ENCODE data around the gene TMEM92. TPM values are rescaled to one million over a fixed set of nuclear protein-coding genes. Genes with fewer than 3 reads are reported as not detected.

TMEM92 gene
- total RNA-seq, 1 donor from 2014 or later, result 11.3 TPM

DNA sequence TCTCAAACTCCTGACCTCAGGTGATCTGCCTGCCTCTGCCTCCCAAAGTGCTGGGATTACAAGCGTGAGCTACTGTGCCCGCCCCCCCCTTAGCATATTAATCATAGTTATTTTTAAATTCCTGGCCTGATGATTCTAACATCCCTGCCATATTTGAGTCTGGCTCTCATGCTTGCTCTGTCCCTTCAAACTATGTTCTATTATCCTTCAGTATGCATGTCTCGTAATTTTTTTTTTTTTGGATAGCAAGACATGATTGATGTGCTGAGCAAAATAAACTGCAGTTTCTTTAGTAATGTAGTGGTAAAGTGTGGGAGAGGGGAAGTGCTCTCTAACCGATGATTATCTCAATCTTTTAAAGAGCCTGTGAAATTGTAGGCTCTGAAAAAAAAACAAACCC lies 34.3 kb upstream of the TMEM92 start:
- H3K36me3 ChIP-seq, result no peaks in the 10 kb centered on the region
- intact Hi-C loops (cut with DNase I), result no loop called here
- no peak overlapping the region for H3K27ac ChIP-seq
- ATAC-seq (no peak), DNase-seq (no peak)
- H3K27me3 ChIP-seq, result no peaks in the 10 kb centered on the region
- H3K4me3 ChIP-seq, result no peak overlapping the region
- no peaks in the 10 kb centered on the region for H3K9me3 ChIP-seq
- TF ChIP-seq, protein P1, sequence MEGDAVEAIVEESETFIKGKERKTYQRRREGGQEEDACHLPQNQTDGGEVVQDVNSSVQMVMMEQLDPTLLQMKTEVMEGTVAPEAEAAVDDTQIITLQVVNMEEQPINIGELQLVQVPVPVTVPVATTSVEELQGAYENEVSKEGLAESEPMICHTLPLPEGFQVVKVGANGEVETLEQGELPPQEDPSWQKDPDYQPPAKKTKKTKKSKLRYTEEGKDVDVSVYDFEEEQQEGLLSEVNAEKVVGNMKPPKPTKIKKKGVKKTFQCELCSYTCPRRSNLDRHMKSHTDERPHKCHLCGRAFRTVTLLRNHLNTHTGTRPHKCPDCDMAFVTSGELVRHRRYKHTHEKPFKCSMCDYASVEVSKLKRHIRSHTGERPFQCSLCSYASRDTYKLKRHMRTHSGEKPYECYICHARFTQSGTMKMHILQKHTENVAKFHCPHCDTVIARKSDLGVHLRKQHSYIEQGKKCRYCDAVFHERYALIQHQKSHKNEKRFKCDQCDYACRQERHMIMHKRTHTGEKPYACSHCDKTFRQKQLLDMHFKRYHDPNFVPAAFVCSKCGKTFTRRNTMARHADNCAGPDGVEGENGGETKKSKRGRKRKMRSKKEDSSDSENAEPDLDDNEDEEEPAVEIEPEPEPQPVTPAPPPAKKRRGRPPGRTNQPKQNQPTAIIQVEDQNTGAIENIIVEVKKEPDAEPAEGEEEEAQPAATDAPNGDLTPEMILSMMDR (IDR thresholded peaks at IDR 0.05), result no peak
- no peaks in the 10 kb centered on the region for H3K4me1 ChIP-seq

DNA sequence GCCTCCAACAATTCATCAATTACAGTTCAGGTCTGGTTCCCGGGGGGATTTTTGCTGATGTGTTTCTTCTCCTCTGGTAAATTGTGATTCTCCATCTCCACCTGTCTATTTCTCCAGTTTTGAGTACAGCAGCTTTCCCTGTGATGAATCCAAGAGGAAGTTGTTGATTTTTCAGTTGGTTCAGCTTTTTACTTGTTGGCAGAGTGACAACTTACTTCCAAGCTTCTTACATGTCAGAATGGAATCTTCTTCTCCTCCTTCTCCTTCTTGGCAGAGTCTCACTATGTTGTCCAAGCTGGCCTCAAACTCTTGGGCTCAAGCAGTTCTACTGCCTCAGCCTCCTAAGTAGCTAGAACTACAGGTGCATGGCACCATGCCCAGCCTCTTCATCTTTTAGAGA lies 33.4 kb upstream of the TMEM92 start:
- no peaks in the 10 kb centered on the region for H3K4me1 ChIP-seq
- H3K4me3 ChIP-seq, result no peak overlapping the region
- H3K36me3 ChIP-seq, result no peaks in the 10 kb centered on the region
- DNase-seq (no peak), ATAC-seq (no peak)
- TF ChIP-seq, protein P1 (IDR thresholded peaks at IDR 0.05), result no peak
- H3K27ac ChIP-seq, result no peak overlapping the region
- no peaks in the 10 kb centered on the region for H3K27me3 ChIP-seq
- intact Hi-C loops (cut with DNase I), result no loop called here
- no peaks in the 10 kb centered on the region for H3K9me3 ChIP-seq

DNA sequence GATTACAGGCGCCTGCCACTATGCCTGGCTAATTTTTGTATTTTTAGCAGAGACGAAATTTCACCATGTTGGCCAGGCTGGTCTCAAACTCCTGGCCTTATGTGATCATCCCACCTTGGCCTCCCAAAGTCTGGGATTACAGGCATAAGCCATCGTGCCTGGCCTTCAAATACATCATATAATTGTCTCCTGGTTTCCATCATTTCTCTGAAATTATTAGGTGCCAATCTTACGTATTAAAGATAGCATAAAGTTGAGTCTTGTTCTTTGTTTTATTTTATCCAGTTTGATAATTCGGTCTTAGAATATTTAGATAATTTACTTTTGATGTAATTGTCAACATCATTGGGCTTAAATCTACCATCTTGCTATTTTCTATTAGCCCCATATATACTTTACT lies 32.8 kb upstream of the TMEM92 start:
- Histone ChIP-seq H3K36me3 (no peaks in the 10 kb centered on the region), H3K4me1 (no peaks in the 10 kb centered on the region), H3K9me3 (no peaks in the 10 kb centered on the region), H3K27ac (no peak overlapping the region), H3K27me3 (no peaks in the 10 kb centered on the region), H3K4me3 (no peak overlapping the region)
- DNase-seq, result no peak
- intact Hi-C loops (cut with DNase I), result no loop called here
- no peak for ATAC-seq
- TF ChIP-seq, protein P1 (IDR thresholded peaks at IDR 0.05), result no peak

DNA sequence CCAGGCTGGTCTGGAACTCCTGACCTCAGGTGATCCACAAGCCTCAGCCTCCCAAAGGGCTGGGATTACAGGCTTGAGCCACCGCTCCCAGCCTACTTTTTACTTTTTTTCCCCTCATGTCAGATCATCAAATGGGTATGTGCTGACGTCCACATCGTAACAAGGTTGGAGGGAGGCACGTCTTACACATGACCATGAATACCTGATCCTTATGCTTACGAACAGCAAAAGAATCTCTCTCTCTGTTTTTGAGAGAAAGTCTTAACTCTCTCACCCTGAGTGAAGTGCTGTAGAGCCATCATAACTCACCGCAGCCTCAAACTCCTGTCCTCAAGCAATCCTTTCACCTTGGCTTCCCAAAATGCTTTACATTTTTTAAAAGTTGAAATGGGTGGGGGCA lies 29.5 kb upstream of the TMEM92 start:
- no peaks in the 10 kb centered on the region for H3K9me3 ChIP-seq
- ATAC-seq (no peak), DNase-seq (no peak)
- H3K4me3 ChIP-seq, result no peak overlapping the region
- TF ChIP-seq, protein P1 (IDR thresholded peaks at IDR 0.05), result no peak
- H3K27me3 ChIP-seq, result no peaks in the 10 kb centered on the region
- H3K4me1 ChIP-seq, result no peaks in the 10 kb centered on the region
- no peak overlapping the region for H3K27ac ChIP-seq
- intact Hi-C loops (cut with DNase I), result no loop called here
- H3K36me3 ChIP-seq, result no peaks in the 10 kb centered on the region

DNA sequence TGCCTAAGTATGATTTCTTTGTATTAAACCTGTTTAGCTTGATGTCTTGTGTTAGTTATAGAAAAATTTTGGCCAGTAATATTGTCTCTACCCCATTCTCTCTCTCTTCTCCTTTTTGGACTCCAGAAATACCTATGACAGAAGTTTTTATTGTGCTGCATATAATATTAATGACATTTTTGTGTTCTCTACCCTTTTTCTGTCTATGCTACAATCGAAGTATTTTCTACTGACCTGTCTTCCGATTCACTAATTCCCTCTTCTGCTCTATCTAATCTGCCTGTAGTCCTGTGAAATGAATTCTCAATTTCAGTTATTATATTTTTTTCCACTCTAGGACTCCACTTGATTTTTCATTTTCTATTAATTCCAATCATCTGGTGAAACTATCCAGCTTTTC lies 26.0 kb upstream of the TMEM92 start:
- H3K36me3 ChIP-seq, result no peaks in the 10 kb centered on the region
- H3K4me3 ChIP-seq, result no peak overlapping the region
- H3K9me3 ChIP-seq, result no peaks in the 10 kb centered on the region
- H3K27me3 ChIP-seq, result no peaks in the 10 kb centered on the region
- no peak for DNase-seq
- ATAC-seq, result no peak
- intact Hi-C loops (cut with DNase I), result no loop called here
- TF ChIP-seq, protein P1 (IDR thresholded peaks at IDR 0.05), result no peak
- H3K4me1 ChIP-seq, result no peaks in the 10 kb centered on the region
- H3K27ac ChIP-seq, result no peak overlapping the region

DNA sequence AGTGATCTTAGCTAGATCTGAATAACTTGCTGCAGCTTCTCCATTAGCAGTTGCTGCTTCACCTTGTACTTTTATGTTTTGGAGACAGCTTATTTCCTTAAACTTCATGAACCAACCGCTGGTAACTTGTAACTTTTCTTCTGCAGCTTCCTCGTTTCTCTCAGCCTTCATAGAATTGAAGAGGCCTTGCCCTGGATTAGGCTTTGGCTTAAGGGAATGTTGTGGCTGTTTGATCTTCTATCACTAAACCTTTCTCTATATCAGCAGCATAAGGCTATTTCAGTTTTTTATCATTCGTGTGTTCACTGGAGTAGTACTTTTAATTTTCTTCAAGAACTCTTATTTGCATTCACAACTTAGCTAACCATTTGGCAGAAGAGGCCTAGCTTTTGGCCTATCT lies 21.5 kb upstream of the TMEM92 start:
- Histone ChIP-seq H3K27me3 (no peaks in the 10 kb centered on the region), H3K9me3 (no peaks in the 10 kb centered on the region), H3K4me1 (no peaks in the 10 kb centered on the region), H3K36me3 (no peaks in the 10 kb centered on the region), H3K4me3 (no peak overlapping the region), H3K27ac (no peak overlapping the region)
- no peak for DNase-seq
- intact Hi-C loops (cut with DNase I), result no loop called here
- TF ChIP-seq, protein P1 (IDR thresholded peaks at IDR 0.05), result no peak
- ATAC-seq, result no peak

Measured in upper lobe of right lung (tissue), 1 donor.